Skin of body (tissue), 2 donors: Measurements from ENCODE around the gene SRM. TPM values are rescaled to one million over a fixed set of nuclear protein-coding genes. Genes with fewer than 3 reads are reported as not detected.
"Not testable (repeated sequence)": the region's sequence is repeated elsewhere in the genome, so short reads cannot be mapped to it uniquely, and the experiment has no call there.

Experiments used
- DNase-seq: peaks from one replicate; lab custom pipeline; 2025; lab: John Stamatoyannopoulos, UW
- total RNA-seq: library from RNA; depleted of rRNA; stranded (reverse); fragments of >200 nt; gene quantifications from one replicate; pipeline ENCODE4 v1.2.3, GENCODE V29; 2014

SRM gene
- total RNA-seq: 13.0 TPM

- DNase-seq: peak; percentile 90
Measured at GRCh38 chr1:11059968-11060830, at the start of gene SRM. Gene SRM (minus strand): TSS chr1:11060018. CDS start chr1:11059943, 75 bp downstream.

DNA sequence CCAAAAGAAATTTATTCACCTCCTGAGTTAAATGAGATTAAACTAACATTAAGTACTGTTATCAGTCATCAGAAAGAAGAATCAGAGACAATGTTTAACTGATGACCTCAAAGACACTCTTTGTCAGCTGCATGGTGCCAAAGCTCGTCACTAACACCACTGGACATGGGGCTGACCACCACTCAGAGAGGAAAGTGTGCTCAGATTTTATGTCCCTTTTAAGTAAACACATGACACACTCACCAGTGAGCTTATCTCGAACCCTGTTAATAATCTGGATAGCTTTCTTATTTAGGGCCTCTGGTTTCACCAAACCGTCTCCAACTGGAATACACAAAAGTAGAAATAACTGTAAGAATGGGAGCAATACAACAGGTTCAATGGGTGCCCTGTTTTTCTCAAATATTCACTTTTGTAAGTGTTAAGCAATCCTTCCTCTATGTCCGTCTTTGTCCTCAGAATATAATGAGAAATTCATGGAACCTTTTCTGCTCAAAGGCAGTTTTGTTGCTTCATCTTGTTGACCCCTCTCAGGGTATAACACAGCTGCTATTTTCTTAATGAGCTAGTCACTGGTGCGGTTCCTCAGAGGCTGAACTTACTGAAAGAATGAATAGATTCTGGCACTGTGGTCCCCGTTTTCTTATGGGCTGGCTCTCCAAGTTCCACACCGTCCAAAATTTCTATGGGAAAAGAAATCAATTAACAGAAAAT is 49.4 kb upstream of the SRM start:
- no peak for DNase-seq

DNA sequence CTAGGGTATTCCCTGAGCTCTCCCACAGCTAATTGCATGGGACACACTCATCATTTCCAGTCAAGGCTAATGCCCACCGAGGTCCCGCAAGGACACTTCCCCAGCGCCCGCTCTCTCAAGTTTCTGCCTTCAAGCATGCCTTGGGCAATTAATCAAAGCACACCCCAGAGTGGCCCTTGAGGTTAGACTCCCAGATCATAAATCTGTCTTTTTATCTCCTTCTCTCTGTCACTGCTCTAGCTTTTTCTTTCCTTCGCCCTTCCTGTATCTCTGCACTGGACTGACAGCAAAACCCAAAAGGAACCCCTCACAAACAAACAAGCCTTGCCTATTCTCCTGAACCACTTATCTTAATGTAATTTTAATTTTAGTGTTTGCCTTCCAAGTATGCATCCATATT is 47.8 kb upstream of the SRM start:
- DNase-seq: no peak

- DNase-seq: no peak
Measured at GRCh38 chr1:11105586-11105985, 45.8 kb upstream of the SRM start.

- no peak for DNase-seq
Measured at GRCh38 chr1:11101347-11101746, 41.5 kb upstream of the SRM start.

- not testable (repeated sequence) for DNase-seq
Measured at GRCh38 chr1:11100806-11101205, 41.0 kb upstream of the SRM start.

GRCh38 chr1:11100149-11100493 is 40.3 kb upstream of the SRM start:
- peak; percentile 16 for DNase-seq

GRCh38 chr1:11099310-11100148 is 39.7 kb upstream of the SRM start, which contains the start of gene EXOSC10:
Gene EXOSC10 (minus strand): TSS chr1:11099869. CDS start chr1:11099831, 38 bp downstream.
- DNase-seq: peak; percentile 73

DNA sequence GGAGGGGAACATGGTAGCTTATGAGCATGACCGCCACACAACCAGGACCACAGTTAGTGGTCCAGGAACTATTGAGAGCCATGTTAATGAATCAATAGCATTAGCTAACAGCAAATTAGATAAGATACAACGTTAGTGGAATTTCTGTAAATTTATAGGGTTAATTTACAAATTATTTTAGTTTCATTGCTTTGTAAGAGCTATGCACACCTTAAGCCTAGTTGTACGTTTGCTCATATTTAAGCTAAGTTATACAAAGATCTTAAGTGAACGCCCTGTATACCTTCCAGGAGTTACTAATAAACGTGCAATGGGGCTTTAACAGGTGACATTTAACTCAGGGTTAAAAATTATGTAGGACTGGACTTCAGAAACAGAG is 39.1 kb upstream of the SRM start:
- DNase-seq: no peak

GRCh38 chr1:11083784-11084183 is 24.0 kb upstream of the SRM start:
- DNase-seq: not testable (repeated sequence)

- no peak for DNase-seq
Measured at GRCh38 chr1:11080931-11081330, 21.1 kb upstream of the SRM start.

DNA sequence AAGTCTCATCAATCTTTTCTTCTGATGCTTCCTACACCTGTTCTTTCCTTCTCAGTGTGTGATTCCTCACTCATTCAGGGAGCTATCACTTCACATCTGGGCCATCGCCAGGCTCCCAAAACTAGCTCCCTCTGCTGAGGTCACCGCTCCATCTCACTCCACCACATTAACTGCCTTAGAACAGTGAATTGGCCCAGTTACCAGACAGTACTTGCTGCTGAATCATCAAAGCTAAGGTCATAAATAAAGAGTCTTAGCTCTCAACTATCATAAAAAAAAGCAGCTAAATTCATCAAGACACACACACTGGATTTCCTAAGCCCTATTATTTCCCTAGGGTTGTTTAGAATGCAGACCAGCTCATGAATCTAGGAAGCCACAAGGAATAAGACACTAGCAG is 18.8 kb upstream of the SRM start:
- no peak for DNase-seq

- not testable (repeated sequence) for DNase-seq
Measured at GRCh38 chr1:11073398-11073797, 13.6 kb upstream of the SRM start.

- DNase-seq: no peak
Measured at GRCh38 chr1:11072216-11072917, 12.5 kb upstream of the SRM start.

DNA sequence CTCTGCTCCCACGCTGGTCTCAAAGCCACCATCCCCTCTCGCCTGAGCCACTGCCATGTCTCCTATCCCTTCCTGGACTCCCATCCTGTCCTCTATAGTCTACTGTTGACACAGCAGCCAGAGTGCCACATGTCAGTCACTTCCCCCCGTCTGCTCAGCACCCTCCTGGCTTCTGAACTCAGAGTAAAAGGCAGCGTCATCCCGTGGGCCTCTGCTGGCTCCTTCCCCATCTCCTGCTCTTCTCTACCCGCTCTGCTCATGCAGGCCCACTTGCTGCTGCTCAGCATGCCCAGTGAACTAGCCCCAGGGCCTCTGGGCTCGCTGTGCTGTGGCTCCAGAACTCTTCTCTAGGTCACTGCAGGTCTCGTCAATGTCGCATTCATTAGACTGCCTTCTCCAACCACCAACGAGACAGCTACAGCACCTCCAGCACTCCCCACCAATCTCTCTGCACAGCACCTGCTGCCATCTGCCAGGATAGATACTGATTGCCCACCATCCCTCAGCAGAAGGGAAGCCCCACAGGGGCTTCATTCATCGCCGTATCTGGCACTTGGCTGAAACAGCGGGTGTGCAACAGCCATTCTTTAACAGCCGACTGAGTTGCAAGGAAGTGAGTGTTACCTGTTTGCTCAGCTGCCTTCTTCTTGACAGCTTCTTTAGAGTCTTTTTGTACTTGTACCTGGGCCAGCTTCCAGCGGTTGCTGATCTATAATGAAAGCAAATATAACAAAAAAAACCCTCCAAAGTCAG is 11.8 kb upstream of the SRM start:
- no peak for DNase-seq

DNA sequence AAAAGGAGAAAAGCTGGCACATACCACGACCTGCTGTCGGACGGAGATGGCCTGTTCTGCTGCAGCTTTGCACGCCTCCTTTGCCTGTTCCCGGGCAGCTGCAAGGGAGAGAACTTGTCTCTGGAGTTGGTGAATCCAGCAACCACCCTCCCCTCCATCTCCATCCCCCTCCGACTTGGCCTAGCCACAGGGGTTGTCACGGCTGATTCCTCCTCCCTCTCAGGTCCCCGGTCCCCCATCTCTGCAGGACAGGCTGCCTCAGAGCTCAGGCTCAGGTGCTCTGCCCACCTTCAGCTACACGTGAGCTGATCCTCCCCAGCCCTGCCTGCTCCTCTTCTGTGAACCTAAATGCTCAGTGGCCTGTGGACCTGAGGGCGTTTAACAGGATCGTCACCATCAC is 11.1 kb upstream of the SRM start:
- DNase-seq: no peak

GRCh38 chr1:11068600-11069473 is 9.0 kb upstream of the SRM start:
- DNase-seq: no peak

GRCh38 chr1:11067716-11068599 is 8.1 kb upstream of the SRM start:
- no peak for DNase-seq
